Common myeloid progenitor, CD34-positive (primary cell): Measurements from ENCODE around the gene FRMD4A.

ENCODE experiments used
- CTCF ChIA-PET: fragments of 350-600 bp; sonication (Branson Sonifier 250); formaldehyde crosslinking; loops from one replicate; lab custom pipeline; 2021; ENCODE audit warnings: antibody characterized with exemption; lab: Charles Lee
- POLR2A ChIA-PET: fragments of 350-600 bp; sonication (Branson Sonifier 250); formaldehyde crosslinking; loops from one replicate; lab custom pipeline; 2021; ENCODE audit warnings: antibody characterized with exemption; lab: Charles Lee
- DNase-seq, 3 donors: peaks; one replicate each; pipeline versions ENCODE4 v3.0.0 to v3.0.0-alpha.2; 2013
- H3K27ac ChIP-seq, 2 experiments: 1 replicate in 1 of 2; 2 replicates in 1 of 2; pipeline ENCODE4 v1.7.0; 2013; ENCODE audit warnings: inconsistent platforms in 2 of 2, low read length in 2 of 2, mild to moderate bottlenecking in 2 of 2, low read depth in 1 of 2, moderate library complexity in 1 of 2; ENCODE audit not compliant: severe bottlenecking in 2 of 2, insufficient read depth in 1 of 2, poor library complexity in 1 of 2
- H3K27me3 ChIP-seq, 5 experiments: replicated peaks in 2 of 5; 1 replicate in 3 of 5; 2 replicates in 2 of 5; pipeline versions ENCODE4 v1.6.1 to v1.7.0; 2013; ENCODE audit warnings: low read length in 4 of 5, mild to moderate bottlenecking in 2 of 5, moderate library complexity in 2 of 5, inconsistent platforms in 1 of 5; ENCODE audit not compliant: insufficient read depth in 5 of 5, control insufficient read depth in 4 of 5
- H3K36me3 ChIP-seq, 4 experiments: 1 replicate in 2 of 4; 2 replicates in 2 of 4; pipeline versions ENCODE4 v1.6.1 to v1.7.0; 2013; ENCODE audit warnings: low read length in 3 of 4, control low read depth in 1 of 4, mild to moderate bottlenecking in 1 of 4; ENCODE audit not compliant: control insufficient read depth in 4 of 4, insufficient read depth in 4 of 4
- H3K4me1 ChIP-seq, 4 experiments: 1 replicate in 3 of 4; 2 replicates in 1 of 4; pipeline versions ENCODE4 v1.6.1 to v1.7.1; 2013; ENCODE audit warnings: low read length in 3 of 4, mild to moderate bottlenecking in 3 of 4, control low read depth in 1 of 4, inconsistent platforms in 1 of 4, moderate library complexity in 1 of 4; ENCODE audit not compliant: control insufficient read depth in 4 of 4, insufficient read depth in 4 of 4; ENCODE audit errors: control extremely low read depth in 1 of 4
- H3K4me3 ChIP-seq, 7 experiments: 1 replicate in 4 of 7; 2 replicates in 3 of 7; pipeline versions ENCODE4 v1.5.1 to v1.7.0; 2013; ENCODE audit warnings: mild to moderate bottlenecking in 7 of 7, low read length in 6 of 7, moderate library complexity in 6 of 7, inconsistent platforms in 2 of 7, low read depth in 2 of 7, control low read depth in 1 of 7; ENCODE audit not compliant: insufficient read depth in 4 of 7, control insufficient read depth in 1 of 7; ENCODE audit errors: extremely low read depth in 1 of 7
- H3K9me3 ChIP-seq, 5 experiments: 1 replicate in 4 of 5; 2 replicates in 1 of 5; pipeline versions ENCODE4 v1.6.1 to v1.7.1; 2013; ENCODE audit warnings: low read length in 4 of 5, mild to moderate bottlenecking in 2 of 5, inconsistent platforms in 1 of 5, low read depth in 1 of 5, moderate library complexity in 1 of 5; ENCODE audit not compliant: control insufficient read depth in 4 of 5, insufficient read depth in 2 of 5; ENCODE audit errors: control extremely low read depth in 1 of 5
- WGBS: methylation state at CpG from one replicate; pipeline ENCODE4 v1.1.5; 2013; ENCODE audit not compliant: insufficient coverage; 5-methylcytosine and 5-hydroxymethylcytosine counted together

FRMD4A gene

DNA sequence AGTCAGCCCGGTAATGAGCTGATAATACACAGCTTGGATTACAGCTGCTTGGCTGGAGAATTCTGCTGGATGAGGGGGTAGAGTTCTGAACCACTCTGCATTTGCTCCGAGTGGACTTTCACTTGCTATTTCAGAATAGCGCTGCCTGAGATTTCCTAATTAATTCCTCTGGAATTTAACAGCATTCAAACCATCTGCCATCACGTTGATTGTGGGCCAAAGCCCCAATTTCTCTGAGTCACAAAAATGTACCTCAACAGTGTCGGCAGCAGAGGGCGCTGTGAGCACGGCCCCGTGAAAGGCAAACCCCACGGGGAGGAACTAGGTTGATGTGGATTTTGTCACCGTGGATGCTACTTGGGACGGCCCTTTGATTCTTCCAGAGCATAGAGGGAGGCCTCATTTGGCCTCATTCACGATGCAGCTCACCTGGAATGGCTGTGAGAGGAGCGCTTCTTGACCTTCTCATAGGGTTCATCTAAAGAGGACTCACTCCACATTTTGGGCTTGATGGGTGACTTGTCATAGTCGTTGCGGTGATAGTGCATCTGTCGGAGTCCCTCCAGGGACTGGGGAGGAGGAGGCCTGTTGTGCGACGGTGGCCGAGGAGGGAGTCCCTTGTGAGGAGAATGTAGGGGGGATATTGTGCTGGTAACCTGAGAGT lies 670.7 kb downstream of the FRMD4A start:
- peaks cover 0 to 22% (median 17%) of the 10 kb centered on the region in 4 experiments for H3K4me1 ChIP-seq
- POLR2A ChIA-PET = interaction anchor here (0.7 kb wide), 1 partner anchor 526 kb away, joined by 3 read pairs; no protein-coding TSS in a partner anchor
- no peak overlapping the region for H3K27ac ChIP-seq
- no peaks in the 10 kb centered on the region for H3K36me3 ChIP-seq
- H3K27me3 ChIP-seq = no peaks in the 10 kb centered on the region
- peak; percentile 58 to 77 (median 74) for DNase-seq
- H3K4me3 ChIP-seq = peak overlapping the region in 2 of 7 experiments; percentile 48 to 57
- 16% methylated on average over 14 of the region's 19 CpGs for WGBS
- CTCF ChIA-PET = interaction anchor here (0.7 to 5.3 kb wide), 18 partner anchors 13 to 123 kb away, joined by 3 to 39 read pairs (median 5); no protein-coding TSS in a partner anchor
- no peaks in the 10 kb centered on the region for H3K9me3 ChIP-seq

- POLR2A ChIA-PET = interaction anchor here (0.7 kb wide), 1 partner anchor 527 kb away, joined by 3 read pairs; no protein-coding TSS in a partner anchor
- H3K9me3 ChIP-seq = no peaks in the 10 kb centered on the region
- no peaks in the 10 kb centered on the region for H3K36me3 ChIP-seq
- peak overlapping the region in 6 of 7 experiments; percentile 7 to 57 (median 38) for H3K4me3 ChIP-seq
- 14% methylated on average over 19 of the region's 21 CpGs for WGBS
- H3K4me1 ChIP-seq = peaks cover 0 to 22% (median 17%) of the 10 kb centered on the region in 4 experiments
- CTCF ChIA-PET = interaction anchor here (0.7 to 5.3 kb wide), 16 partner anchors 12 to 124 kb away, joined by 3 to 39 read pairs (median 5); no protein-coding TSS in a partner anchor
- peak in 2 of 3 donors; percentile 23 to 40 for DNase-seq
- H3K27ac ChIP-seq = no peak overlapping the region
- no peaks in the 10 kb centered on the region for H3K27me3 ChIP-seq
These were observed 671.6 kb downstream of the FRMD4A start for GRCh38 chr10:13658871-13659685.

- H3K27me3 ChIP-seq = no peaks in the 10 kb centered on the region
- peaks cover 0 to 22% (median 17%) of the 10 kb centered on the region in 4 experiments for H3K4me1 ChIP-seq
- CTCF ChIA-PET = no interaction called here
- 24% methylated on average over 7 of the region's 10 CpGs for WGBS
- no peaks in the 10 kb centered on the region for H3K36me3 ChIP-seq
- no peak overlapping the region for H3K4me3 ChIP-seq
- POLR2A ChIA-PET = no interaction called here
- H3K27ac ChIP-seq = no peak overlapping the region
- H3K9me3 ChIP-seq = no peaks in the 10 kb centered on the region
- peak in 2 of 3 donors; percentile 56 to 71 for DNase-seq
These were observed 672.5 kb downstream of the FRMD4A start for GRCh38 chr10:13658264-13658663.

GRCh38 chr10:13657101-13657680 lies 673.5 kb downstream of the FRMD4A start:
- POLR2A ChIA-PET = no interaction called here
- CTCF ChIA-PET = interaction anchor here (0.6 to 1.1 kb wide), 5 partner anchors 10 to 124 kb away, joined by 3 to 4 read pairs (median 3); no protein-coding TSS in a partner anchor

DNA sequence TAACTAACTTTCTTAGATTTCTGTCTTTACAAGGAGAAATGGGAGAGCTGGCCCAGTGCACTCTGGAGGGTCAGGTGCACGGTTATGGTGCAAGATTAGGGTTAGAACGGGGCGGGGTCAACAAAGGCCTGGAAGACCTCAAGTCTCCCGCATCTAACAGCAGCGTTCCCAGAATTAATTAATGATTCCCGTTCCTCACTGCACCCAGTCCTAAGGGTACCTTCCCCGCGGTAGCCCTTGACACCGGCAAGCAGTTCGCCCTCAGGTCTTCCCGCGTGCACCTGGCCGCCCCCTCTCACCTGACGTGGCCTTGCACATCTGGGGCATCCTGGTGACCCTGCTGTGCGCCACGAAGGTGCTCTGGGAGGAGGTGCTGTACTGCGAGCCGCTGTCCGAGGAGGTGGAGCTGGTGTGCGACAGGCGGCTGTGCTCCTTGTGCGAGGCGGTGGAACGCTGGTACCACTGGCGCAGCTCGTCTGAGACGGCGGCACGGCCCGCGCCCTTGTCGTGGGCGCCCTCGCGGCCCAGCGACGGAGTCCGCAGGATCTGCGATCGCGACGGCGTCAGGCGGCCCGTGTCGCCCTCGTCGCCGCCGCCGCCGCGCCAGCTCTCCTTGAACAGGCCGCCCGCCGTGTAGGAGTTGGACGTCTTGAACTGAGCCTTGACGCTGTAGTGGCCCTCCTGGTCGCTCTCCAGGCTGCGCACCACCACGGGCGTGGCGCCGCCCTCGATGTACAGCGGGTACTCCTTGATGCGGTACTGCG lies 674.2 kb downstream of the FRMD4A start:
- Histone ChIP-seq H3K36me3 (peaks cover 0 to 2% (median 0%) of the 10 kb centered on the region in 4 experiments), H3K4me1 (peaks cover 0 to 22% (median 17%) of the 10 kb centered on the region in 4 experiments), H3K27me3 (no peaks in the 10 kb centered on the region), H3K4me3 (no peak overlapping the region), H3K9me3 (no peaks in the 10 kb centered on the region), H3K27ac (no peak overlapping the region)
- ChIA-PET POLR2A (no interaction called here), CTCF (interaction anchor here (0.9 to 1.3 kb wide), 5 partner anchors 11 to 120 kb away, joined by 3 to 4 read pairs (median 3); no protein-coding TSS in a partner anchor)
- WGBS = 97% methylated on average over 66 of the region's 68 CpGs
- no peak for DNase-seq

More at GRCh38 chr10:13657101-13657680, 673.5 kb downstream of the FRMD4A start:
- Histone ChIP-seq H3K27me3 (no peaks in the 10 kb centered on the region), H3K9me3 (no peaks in the 10 kb centered on the region), H3K4me3 (no peak overlapping the region), H3K36me3 (no peaks in the 10 kb centered on the region), H3K27ac (no peak overlapping the region), H3K4me1 (peaks cover 0 to 22% (median 17%) of the 10 kb centered on the region in 4 experiments)
- WGBS = 98% methylated on average over 42 of the region's 49 CpGs
- DNase-seq = no peak

DNA sequence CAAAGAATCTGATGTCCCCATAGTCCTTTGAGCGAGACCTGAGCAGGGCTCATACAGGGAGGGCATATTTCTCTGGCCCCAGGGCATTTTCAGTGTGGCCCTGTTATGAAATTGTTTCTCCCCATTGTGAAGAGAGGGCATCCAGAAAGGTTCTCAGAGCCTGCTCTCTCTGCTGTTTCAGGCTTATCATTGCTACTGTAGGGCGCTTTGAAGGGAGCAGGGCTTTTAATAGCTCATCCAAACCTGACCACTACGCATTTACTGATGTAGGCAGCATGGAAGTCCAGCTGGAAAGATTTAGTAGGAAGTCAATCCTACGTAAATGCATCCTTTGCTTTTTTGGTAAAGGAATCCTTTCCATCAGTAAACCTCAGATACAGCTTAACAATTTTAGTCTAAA lies 675.9 kb downstream of the FRMD4A start:
- no peaks in the 10 kb centered on the region for H3K9me3 ChIP-seq
- WGBS = 94% methylated on average over 2 of the region's 4 CpGs
- H3K36me3 ChIP-seq = peaks cover 0 to 5% (median 0%) of the 10 kb centered on the region in 4 experiments
- no peak for DNase-seq
- H3K27ac ChIP-seq = no peak overlapping the region
- POLR2A ChIA-PET = no interaction called here
- H3K4me1 ChIP-seq = peaks cover 0 to 17% (median 13%) of the 10 kb centered on the region in 4 experiments
- H3K27me3 ChIP-seq = no peaks in the 10 kb centered on the region
- H3K4me3 ChIP-seq = no peak overlapping the region
- CTCF ChIA-PET = interaction anchor here (1.3 kb wide), 1 partner anchor 14 kb away, joined by 3 read pairs; no protein-coding TSS in a partner anchor
